GM19455 (cell line): ENCODE data around the gene PTPRT.

Source experiments
- ATAC-seq: cut with Tn5 transposase; IDR thresholded peaks from one replicate; pipeline ENCODE4 v1.9.1; 2021; ENCODE audit not compliant: unreplicated experiment

PTPRT gene

DNA sequence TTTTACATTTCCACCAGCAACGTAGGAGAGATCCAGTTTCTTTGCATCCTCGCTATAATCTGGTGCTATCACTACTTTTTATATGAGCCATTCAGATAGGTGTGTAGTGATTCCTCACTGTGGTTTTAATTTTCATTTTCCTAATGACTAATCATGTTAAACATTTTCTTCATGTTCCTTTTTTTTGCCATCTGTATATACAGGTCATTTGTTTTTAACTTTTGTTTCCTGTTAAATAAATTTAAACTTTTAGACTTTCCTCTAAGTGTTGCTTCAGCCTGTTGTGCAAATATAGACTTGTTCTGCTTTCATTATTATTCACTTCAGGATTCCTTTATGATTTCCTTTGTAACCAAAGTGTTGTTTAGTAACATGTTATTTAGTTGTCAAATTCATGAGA is 697.4 kb downstream of the PTPRT start:
- ATAC-seq, result no peak

DNA sequence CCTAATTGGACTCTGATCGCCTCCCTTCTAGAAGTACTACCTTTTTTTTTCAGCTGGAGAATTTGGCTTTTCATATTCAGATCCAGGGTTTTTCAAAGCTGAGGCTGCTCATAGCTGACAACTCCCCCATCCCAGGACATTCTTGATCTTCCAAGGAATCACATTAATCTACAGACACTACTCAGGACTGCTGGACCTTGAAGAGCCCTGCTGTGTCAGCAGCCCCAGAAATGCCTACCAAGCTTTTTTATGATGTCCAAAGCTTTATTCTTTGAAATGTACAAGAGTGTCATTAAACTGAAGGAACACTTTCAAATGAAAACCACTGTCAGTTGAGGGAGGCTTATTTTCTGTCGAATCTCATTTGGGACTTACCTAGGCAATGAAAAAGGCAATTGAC is 704.1 kb downstream of the PTPRT start:
- ATAC-seq, result no peak

DNA sequence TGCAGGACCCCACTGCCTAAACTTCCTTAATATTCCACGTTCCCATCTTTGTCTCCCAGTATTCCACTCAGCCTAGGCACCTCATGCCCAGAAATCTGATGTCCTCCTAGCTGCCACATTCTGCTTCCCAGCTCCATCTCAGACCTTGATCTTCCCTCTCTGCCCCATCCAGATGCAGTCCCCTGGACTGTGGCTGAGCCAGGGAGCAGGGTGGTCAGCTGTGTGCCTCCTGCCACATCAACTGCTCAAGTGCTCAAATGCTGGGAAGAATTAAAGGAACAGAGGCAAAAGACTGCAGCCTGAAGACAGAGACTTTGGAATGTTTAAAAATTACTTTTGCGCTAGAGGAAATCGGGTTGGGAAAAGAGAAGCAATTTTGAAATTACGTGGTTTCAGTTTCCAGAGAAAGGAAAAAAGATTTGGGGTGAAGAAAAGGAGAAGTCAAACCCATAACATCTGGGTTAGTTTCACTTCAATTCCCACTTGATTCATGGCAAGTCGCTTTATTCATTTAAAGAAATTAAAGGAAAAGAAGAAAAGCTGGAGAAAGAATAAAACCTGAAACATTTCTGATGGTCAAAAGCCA is 704.8 kb downstream of the PTPRT start:
- no peak for ATAC-seq

DNA sequence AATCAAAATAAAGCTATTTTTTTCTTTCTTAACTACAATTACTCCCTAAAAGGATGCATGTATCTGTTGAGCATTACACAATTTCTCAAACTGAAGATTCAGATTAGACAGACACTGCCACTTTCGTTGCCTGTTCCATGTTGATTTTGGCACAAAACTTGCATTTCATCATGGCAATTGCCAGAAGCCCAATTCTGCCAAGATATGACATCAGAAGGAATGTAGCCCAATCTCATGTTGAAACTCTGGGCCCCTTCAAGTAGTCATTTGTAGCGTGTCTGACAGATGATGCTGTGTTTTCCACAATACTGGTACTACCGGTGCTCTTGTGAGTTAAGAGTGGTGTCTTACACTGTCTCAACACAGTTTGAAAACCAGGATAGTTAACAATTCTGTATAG is 705.4 kb downstream of the PTPRT start:
- ATAC-seq, result no peak

DNA sequence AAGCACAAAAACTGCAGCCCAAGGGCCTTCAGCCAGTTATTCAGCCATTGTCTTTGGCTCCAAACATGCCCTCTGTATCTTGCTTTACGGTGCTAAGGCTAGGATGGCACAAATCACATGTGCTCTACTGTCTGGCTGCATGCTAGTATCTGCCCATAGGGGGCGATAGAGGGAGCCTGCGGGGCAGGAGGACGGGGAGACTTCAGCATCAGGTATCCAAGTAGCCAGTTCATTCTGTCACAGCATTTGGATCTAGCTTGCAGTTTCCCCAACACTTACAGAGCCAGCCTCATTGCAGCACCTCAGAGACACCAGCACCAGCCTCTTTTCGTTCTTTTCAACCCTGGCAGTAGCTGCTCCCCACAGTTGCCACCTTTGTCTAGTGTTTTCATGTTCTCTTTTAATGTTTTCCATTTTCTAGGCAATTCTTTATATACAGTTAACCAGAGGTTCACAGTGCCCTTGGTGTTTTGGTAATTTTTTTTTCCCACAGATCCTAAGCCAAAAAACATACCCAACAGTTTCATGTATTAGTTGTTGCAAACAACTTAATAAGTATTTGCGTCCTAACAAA is 705.9 kb downstream of the PTPRT start:
- no peak for ATAC-seq

DNA sequence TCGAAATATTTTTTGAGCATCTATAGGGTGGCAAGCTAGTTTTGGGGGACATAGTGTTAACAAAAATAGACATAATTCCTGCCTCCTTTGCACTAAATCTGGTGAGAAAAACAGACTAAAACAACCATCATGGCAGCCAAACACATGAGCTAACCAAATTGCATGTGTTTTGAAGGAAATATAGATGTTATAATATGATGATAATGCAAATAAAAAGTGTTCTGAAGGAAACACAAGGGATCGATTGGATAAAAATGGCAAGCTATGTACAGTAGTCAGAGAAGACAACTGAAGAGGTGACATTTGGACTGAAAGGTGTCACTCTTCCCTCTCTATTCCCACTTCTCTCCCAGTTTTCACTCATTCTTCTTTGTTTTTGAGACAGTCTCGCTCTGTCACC is 706.9 kb downstream of the PTPRT start:
- ATAC-seq, result no peak

DNA sequence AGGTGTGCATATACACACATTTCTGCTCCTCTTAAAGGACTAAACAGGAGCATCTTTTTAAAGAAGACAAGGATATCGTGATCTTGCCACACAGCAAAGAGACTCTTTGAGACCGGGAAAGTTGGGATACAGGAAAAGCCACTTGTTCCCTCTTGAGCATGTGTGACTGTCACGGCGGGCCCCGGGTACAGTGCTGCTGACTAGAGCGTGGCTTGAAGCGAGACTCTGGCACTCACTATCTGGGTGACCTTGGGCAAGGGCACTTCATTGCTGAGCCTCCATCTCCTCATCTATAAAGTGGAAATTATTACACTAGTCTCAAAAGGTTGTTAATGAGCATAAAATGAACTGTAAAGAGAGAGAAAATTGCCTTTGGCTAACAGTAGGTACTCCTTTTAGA is 713.9 kb downstream of the PTPRT start:
- no peak for ATAC-seq

DNA sequence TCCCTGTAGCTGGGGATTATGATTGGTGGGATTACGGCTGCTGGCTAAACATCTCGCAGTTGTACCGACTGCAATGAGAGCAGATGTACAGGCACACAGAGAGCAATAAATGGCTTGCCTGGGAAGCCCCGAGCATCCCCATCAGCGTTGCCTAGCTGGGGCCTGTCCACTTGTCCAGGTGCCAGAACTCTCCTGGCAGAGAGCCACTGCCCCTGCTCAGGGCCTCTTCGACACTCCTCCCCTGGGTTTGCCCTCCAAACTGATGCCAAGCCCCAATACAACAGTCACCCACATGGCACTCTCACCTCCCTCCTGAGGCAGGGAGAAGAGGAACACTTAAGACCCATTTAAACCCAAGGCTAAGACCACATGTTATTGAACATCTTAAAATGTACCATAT is 715.1 kb downstream of the PTPRT start:
- no peak for ATAC-seq

DNA sequence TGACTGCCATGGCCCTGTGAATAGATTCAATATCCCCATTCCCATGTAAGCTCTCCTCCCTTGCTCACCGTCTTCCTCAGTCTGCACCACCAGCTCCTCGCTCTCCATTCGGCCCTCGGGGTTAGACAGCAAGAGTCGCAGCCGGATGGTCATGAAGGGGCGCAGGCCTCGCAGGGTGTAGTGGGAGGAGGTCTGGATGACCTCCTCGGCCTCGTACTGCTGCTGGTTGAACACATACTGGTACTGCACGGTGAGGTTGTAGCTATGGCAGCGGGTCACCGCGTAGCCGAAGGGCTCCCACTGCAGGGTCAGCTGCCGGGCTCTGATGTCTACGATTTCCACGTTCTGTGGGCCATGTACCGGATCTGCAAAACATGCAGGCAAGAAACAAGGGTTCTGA is 717.5 kb downstream of the PTPRT start:
- ATAC-seq, result no peak

DNA sequence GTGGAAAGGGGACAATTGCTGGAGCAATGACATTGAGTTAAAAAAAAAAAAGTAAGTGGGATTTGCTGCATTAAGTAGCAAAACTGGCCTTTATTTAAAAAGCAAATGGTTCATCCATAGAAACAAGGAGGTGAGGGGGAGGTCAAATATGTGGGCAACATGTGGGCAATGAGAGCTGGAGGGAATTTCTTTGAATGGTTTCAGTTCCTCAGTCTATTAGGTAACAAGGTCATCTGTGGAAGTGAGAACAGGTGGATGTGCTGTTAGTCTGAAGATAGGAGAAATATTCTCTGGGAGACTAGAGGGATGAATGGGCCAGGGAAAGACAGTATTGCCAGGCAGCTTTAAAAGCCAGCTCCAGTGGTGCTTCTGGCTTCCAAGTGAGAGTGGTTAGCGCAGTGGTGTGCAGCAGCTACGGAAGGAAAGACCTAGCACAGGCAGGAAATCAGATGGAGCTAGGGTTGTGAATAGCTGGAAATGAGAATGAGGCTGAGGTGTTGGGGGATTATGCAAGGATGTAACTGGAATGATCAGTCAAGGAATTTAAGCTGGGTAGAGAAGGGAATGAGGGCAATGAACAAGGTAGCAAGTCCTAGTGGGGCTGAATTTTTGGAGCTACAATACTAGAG is 727.6 kb downstream of the PTPRT start:
- no peak for ATAC-seq

DNA sequence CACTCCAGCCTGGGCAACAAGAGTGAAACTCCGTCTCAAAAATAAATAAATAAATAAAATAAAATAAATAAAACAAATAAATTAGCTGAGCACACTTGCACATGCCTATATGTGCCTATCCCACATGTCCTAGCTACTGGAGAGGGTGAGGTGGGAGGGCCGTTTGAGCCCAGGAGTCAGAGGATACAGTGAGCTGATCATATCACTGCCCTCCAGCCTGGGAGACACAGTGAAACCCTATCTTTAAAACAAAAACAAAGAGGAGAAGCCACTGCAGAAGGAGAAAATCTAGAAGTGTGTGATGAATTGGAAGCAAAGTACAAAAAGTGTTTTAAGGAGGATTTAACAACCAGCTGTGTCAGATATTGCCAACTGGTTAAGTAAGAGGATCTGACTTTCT is 728.4 kb downstream of the PTPRT start:
- no peak for ATAC-seq

DNA sequence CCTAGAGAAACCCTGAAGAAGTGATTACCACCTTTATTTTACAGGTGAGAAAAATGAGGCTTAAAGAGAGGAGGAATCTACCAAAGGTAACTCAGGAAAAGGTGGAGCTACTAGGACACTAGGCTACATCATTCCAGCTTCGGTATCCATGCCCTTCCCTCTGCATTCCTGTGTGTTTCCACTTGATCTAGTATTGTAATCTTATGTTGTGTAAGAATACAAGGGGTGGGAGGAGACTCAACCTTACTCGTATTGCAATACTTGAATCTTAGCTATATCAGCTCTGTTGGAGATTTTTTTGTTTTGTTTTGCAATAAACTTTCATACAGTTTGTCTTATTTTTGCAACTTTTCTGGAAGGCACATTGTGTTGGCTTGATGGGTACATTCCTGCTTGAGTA is 742.4 kb downstream of the PTPRT start:
- no peak for ATAC-seq

DNA sequence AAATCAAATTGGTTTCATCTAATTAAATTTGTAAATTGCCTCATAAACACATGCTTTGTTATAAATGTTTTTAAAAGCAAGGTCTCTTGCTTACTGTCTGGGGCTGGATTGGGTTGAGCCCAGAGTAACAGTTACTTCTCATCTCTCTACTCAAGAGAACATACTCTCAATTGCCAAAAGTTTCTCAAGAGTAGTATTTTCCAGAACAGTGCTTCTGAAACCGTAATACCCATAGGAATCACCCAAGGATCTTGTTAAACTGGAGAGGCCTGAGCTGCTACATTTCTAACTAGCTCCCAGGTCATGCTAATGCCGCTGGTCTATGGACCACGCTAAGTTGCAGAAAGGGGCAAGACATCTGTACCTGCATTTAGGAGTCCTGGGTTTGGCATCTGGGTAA is 744.9 kb downstream of the PTPRT start:
- no peak for ATAC-seq

DNA sequence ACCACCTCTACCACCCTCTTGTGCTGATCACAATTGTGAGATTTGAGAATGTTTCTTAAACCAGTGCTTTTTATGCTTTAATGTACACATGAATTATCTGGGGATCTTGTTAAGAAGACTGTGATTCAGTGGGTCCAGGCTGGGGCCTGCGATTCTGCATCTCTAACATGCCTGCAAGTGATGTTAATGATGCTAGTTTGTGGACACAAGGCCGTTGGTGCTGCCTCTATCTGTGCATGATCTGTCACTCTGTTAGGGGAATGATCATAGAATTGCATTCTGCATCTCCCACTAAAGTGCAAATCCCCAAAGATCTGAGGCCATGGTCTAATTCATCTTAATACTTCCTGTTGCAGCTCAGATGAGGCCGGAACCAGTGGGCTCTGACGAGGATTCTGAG is 746.5 kb downstream of the PTPRT start:
- ATAC-seq, result no peak

DNA sequence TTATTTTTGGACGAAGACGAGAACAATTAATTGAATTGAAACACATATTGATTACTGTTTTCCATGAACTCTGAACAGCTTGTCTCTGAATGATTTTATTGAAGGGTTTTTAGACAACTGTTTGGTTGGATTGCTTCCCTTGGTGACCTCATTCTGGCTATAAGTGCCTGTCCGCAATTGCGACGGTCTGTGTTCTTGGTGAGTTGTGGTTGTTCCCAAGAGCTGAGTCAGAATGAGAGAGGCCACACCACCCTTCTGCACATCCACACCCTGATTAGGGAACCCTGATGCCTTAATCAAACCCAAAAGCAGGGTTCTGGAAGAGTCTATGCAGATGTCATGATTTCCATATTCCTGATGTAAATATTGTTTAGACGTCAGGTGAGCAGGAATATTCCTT is 747.0 kb downstream of the PTPRT start:
- no peak for ATAC-seq

DNA sequence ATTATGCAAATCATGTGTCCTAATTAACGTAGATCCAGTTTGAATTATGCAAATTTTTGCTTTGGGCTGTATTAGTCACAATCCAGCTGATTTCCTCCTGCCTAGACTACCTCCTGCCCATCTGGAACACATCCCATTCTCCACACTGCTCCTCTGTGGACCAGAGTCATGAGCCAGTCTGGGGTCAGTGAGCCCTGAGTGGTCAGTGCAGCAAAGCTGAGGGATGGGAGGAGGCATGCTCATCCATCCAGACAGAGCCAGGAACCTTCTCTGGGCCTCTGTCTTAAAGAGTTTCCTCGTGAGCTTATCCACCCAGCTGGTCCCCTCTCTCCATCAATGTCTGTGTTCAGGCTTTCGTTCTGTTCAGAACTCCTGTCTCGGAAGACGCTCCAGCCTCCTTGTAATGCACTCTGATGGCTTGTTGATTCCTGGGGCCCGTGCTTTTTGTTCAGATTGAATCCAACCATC is 747.8 kb downstream of the PTPRT start:
- no peak for ATAC-seq

DNA sequence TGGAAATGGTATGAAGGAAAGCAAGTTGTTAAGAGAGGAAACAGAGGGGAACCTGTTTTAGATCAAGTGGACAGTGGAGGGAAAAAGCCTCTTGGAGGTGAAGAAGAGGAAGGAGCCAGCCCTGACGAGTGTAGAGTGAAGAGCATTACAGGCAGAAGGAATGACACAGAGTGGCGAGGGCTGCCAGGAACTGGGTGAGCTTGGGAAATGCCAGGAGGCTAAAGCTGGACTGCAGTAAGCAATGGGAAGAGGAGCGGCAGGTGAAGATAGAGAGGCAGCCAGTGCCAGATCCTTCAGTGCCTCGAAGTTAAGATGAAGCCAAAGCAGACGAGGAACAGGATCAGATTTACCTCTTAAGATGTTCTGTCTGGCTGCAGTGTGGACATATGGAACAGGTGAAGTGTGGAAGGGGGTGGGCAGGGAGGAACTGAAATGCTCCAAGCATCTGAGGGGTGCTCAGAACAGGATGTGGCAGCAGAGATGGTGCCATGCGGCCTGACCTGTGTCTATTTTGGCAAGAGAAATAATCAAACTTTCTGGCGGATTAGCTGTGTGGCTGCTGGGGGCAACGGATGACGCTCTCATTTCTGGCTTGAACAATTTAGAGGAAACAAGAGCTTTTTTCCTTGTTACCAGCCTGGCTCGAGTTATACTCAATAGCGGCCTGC is 748.4 kb downstream of the PTPRT start:
- ATAC-seq, result no peak

DNA sequence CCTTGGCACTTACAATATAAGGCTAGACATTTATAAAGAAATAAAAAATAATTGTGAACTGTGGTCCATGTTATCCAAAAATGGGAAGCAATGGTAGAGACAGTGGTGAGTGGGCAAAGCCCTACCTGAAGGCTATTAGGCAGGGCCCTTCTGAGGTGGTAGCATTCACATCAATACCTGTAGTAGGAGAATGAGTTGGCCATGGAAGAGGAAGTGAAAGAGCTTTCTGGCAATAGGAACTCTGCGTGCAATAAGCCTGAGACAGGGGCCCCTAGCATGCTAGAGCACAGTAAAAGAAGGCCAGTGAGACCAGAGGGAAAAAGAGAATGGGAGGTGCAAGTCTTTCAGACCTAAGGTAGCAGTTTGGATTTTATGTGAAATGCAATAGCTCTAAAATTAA is 754.5 kb downstream of the PTPRT start:
- ATAC-seq, result peak; percentile 82

DNA sequence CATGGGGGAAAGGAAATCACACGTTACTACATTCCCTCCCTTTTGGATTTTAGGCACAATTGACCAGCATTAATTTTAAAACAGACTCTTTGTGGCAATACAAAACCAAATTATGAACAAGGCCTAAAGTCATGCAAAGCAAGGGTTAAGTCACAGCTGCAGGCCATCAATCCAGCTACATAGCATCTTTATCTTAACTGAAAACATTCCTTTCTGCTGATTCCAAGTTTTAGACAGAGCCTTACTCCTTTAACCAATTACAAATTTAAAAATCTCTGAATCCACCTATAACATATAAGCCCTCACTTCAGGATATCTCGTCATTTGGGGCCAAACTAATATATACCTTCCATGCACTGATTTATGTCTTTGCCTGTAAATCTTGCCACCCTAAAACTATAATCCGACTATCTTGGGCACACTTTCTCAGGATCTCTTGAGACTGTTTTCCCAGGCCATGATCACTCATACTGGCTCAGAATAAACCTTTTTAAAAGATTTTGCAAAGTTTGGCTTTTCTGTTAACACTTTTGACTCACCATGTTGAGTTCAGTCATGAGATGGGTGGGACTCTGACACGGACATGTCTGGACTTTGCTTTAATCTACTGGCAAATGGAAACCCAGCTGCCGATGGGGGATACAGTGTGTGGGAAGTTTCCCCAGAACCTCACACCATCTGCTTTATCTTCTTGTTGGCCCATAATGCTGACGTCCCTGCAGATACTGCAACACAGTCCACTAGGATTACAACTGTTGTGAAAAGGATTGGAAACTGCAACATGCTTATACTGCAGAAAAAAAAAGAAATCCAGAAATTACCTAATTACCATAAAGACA is 757.0 kb downstream of the PTPRT start:
- ATAC-seq, result no peak

DNA sequence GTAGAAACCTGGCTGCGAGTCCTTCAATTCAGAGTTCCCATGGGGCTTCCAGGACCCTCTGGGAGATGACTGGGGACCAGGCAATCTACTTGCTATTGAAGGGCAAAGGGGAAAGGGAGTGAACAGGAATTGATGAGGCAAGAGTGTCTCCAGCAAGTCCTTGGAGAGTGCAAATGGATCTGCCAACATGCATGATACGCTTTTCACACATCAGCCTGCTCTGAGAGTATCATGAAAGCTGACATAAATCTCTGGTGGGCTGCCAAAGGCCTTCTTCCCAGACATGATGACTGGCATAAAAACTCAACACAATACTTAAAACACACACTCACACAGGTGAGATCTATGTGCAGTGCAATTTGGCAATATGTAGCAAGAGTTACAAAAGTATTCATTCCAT is 759.1 kb downstream of the PTPRT start:
- no peak for ATAC-seq

DNA sequence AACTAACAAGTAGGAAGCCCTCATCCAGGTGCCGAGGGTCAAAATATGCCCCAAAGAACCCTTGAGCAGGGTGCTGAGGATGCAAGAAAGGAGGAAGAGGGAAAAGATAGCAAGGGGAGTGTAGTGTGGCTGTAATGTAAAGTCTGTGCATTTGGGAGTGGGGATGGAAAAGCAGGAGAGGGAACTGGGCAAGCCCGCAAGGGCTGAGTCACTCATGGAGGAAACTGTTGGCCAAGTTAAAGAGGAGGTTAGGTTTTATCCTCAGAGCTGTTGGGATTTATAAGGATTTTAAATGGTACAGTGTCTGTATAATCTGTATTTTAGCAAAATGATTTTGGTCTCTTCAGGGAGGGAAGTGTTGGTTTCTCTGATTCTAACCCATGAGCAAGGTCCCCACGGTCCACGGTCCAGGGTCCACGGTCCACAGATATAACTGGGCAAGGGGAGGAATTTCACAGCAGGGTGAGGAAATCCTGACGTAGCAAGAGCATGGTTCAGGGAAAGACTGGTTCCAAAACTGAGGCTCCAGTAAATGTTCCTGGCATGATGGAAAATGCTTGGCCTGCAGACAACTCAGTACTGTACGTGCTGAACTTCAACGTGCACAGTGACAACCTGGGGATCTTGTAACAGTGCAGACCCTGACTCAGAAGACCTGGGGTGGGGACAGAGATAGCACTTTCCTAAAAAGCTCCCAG is 759.8 kb downstream of the PTPRT start:
- ATAC-seq, result no peak
